Endothelial cell of hepatic sinusoid (primary cell): ENCODE data around the gene ATP8A1.

Experiments used
- in situ Hi-C: cut with HindIII; loops from 2 replicates; pipeline ENCODE4 v1.10.0; 2017; ENCODE audit warnings: low sequenced_read_pairs

The ATP8A1 gene

GRCh38 chr4:42627885-42628646 is 28.8 kb downstream of the ATP8A1 start:
- in situ Hi-C loops, result no loop called here

- in situ Hi-C loops, result no loop called here
Observed at GRCh38 chr4:42626629-42627146, 30.2 kb downstream of the ATP8A1 start.

- in situ Hi-C loops, result no loop called here
Observed at GRCh38 chr4:42625329-42625728, 31.6 kb downstream of the ATP8A1 start.

GRCh38 chr4:42624551-42624950 is 32.4 kb downstream of the ATP8A1 start:
- in situ Hi-C loops, result no loop called here

- in situ Hi-C loops, result no loop called here
Observed at GRCh38 chr4:42618023-42618422, 38.9 kb downstream of the ATP8A1 start.

- in situ Hi-C loops, result no loop called here
Observed at GRCh38 chr4:42617030-42617429, 39.9 kb downstream of the ATP8A1 start.

- in situ Hi-C loops, result no loop called here
Observed at GRCh38 chr4:42616572-42616971, 40.3 kb downstream of the ATP8A1 start.

- in situ Hi-C loops, result no loop called here
Observed at GRCh38 chr4:42615131-42615763, 41.7 kb downstream of the ATP8A1 start.

GRCh38 chr4:42612898-42613297 is 44.0 kb downstream of the ATP8A1 start:
- in situ Hi-C loops, result no loop called here

- in situ Hi-C loops, result no loop called here
Observed at GRCh38 chr4:42610941-42611340, 46.0 kb downstream of the ATP8A1 start.

GRCh38 chr4:42609051-42609450 is 47.9 kb downstream of the ATP8A1 start:
- in situ Hi-C loops, result no loop called here

GRCh38 chr4:42608551-42608950 is 48.4 kb downstream of the ATP8A1 start:
- in situ Hi-C loops, result no loop called here

GRCh38 chr4:42607011-42607726 is 49.7 kb downstream of the ATP8A1 start:
- in situ Hi-C loops, result no loop called here

GRCh38 chr4:42605264-42605663 is 51.6 kb downstream of the ATP8A1 start:
- in situ Hi-C loops, result no loop called here

GRCh38 chr4:42603862-42604261 is 53.0 kb downstream of the ATP8A1 start:
- in situ Hi-C loops, result no loop called here

GRCh38 chr4:42600578-42600977 is 56.3 kb downstream of the ATP8A1 start:
- in situ Hi-C loops, result no loop called here

GRCh38 chr4:42596918-42597317 is 60.0 kb downstream of the ATP8A1 start:
- in situ Hi-C loops, result no loop called here

GRCh38 chr4:42594888-42595287 is 62.0 kb downstream of the ATP8A1 start:
- in situ Hi-C loops, result no loop called here

GRCh38 chr4:42588909-42589308 is 68.0 kb downstream of the ATP8A1 start:
- in situ Hi-C loops, result no loop called here

GRCh38 chr4:42586775-42587174 is 70.1 kb downstream of the ATP8A1 start:
- in situ Hi-C loops, result no loop called here

- in situ Hi-C loops, result no loop called here
Observed at GRCh38 chr4:42579903-42580302, 77.0 kb downstream of the ATP8A1 start.

- in situ Hi-C loops, result no loop called here
Observed at GRCh38 chr4:42578187-42578586, 78.7 kb downstream of the ATP8A1 start.
